AG10803 (cell line): Measurements from ENCODE around the gene FADS3.

Source experiments
- DNase-seq: peaks from one replicate; pipeline ENCODE4 v3.0.0; 2010; ENCODE audit warnings: low read depth
- H3K4me3 ChIP-seq: 2 replicates; pipeline ENCODE4 v1.5.1; 2011; ENCODE audit warnings: mild to moderate bottlenecking, low read length, control low read depth
- CTCF ChIP-seq: conservative IDR thresholded peaks from 2 replicates; pipeline ENCODE4 v1.5.1; 2011; ENCODE audit warnings: mild to moderate bottlenecking, low read length, control low read depth, inconsistent platforms

Gene FADS3

GRCh38 chr11:61854206-61854895 is 37.0 kb downstream of the FADS3 start:
- no peak overlapping the region for H3K4me3 ChIP-seq
- DNase-seq: no peak
- no peak for TF ChIP-seq CTCF

GRCh38 chr11:61853698-61854169 is 37.6 kb downstream of the FADS3 start:
- H3K4me3 ChIP-seq: no peak overlapping the region
- TF ChIP-seq CTCF: no peak
- no peak for DNase-seq

GRCh38 chr11:61851900-61852295 is 39.4 kb downstream of the FADS3 start:
- DNase-seq: no peak
- no peak for TF ChIP-seq CTCF

GRCh38 chr11:61851113-61851899 is 40.0 kb downstream of the FADS3 start:
- TF ChIP-seq CTCF: no peak
- H3K4me3 ChIP-seq: no peak overlapping the region
- no peak for DNase-seq

More at GRCh38 chr11:61851900-61852295, 39.4 kb downstream of the FADS3 start:
- no peak overlapping the region for H3K4me3 ChIP-seq

GRCh38 chr11:61850687-61851086 is 40.7 kb downstream of the FADS3 start:
- no peak for TF ChIP-seq CTCF
- no peak overlapping the region for H3K4me3 ChIP-seq
- no peak for DNase-seq

GRCh38 chr11:61848631-61849030 is 42.7 kb downstream of the FADS3 start:
- no peak overlapping the region for H3K4me3 ChIP-seq
- DNase-seq: no peak

More at GRCh38 chr11:61848631-61849030, 42.7 kb downstream of the FADS3 start:
- no peak for TF ChIP-seq CTCF
